ENCODE results near the gene USPL1. TPM values are rescaled to one million over a fixed set of nuclear protein-coding genes. Genes with fewer than 3 reads are reported as not detected.
A peak's percentile ranks its signal among the peaks of the same experiment; 100 is the strongest.

USPL1 gene
- polyA plus RNA-seq, 2 of the 4 experiments (the other 2 are of a cell fraction): 7.6 to 22.7 TPM

DNA sequence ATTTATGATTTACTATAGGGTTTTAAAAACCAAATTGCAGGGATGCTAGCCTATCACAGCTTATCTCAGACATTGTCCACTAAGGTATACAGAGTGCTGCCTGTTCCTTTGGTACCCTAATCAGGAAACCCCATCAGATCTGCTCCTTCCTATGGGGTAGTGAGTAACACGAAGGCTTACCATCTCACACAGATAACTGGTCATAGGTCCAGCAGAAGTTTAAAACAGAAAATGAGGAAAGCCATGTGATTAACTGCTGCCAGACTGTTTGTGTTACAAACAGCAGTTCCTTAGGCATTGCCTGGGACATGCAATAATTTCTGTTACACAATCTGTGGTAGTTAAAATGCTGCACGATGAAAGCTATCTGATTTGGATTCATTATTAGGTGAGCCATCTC is 64.1 kb downstream of the USPL1 start:
- TF ChIP-seq HEYL (CRISPR knock-in tag; IDR thresholded peaks at IDR 0.05) (no peak), RARB (CRISPR knock-in tag; IDR thresholded peaks at IDR 0.05) (no peak), CHD2 (IDR thresholded peaks at IDR 0.05; ENCODE audit: low read length, partially characterized antibody) (no peak), RNF2 (IDR thresholded peaks at IDR 0.05; ENCODE audit: borderline replicate concordance, low read depth) (no peak)
- FAIRE-seq: no peak
- H3K4me2 ChIP-seq: no peak overlapping the region
- DNase-seq (ENCODE audit: low read depth in 1 of 2, low spot score in 1 of 2): no peak
- ChIA-PET CTCF (interaction anchor here (0.9 to 3.1 kb wide), 6 partner anchors 10 to 184 kb away, joined by 3 to 17 read pairs (median 3); no protein-coding TSS in a partner anchor), POLR2A (no interaction called here)
- H3K4me3 ChIP-seq: no peak overlapping the region
- no peaks in the 10 kb centered on the region; the same call in 2 of the 3 replicates for H3K4me1 ChIP-seq
- ATAC-seq: no peak
- no peaks in the 10 kb centered on the region for H3K9me3 ChIP-seq
- H3K27ac ChIP-seq: peak overlapping the region; percentile 26 to 33; a peak in 2 of 6 replicates
- 45% methylated on average over 2 of the region's 2 CpGs for WGBS (ENCODE audit: missing lambda C conversion rate)

DNA sequence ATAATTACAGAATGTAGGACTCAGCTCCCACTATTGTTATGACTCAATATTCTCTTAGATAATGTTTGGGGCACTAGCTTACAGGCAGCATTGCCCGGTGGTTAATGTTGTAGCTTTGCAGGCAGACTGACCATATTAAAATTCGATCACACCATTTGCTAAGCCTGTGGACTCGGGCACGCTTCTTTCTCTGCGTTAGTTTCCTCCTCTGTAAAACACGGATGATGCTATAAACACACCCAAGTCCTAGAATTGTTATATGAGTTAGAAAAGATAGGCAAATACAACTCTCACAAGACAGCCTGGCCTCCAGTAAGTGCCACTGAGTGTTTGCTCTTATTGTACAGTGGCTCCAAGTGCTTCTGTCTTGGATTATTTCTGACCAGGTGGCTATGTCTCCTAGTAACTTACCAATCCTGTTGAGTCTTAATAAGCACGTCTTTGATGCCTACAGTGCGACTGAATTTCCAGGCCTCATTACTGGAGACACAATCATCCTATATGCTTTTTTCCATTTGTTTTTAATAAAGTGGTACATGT is 67.7 kb downstream of the USPL1 start:
- no peak overlapping the region for H3K4me3 ChIP-seq
- H3K4me1 ChIP-seq: peaks cover 4% of the 10 kb centered on the region; the same call in 1 of the 3 replicates
- DNase-seq (ENCODE audit: low read depth in 1 of 2, low spot score in 1 of 2) (no peak), ATAC-seq (no peak), FAIRE-seq (no peak)
- ChIA-PET CTCF (no interaction called here), POLR2A (no interaction called here)
- no peak overlapping the region for H3K4me2 ChIP-seq
- TF ChIP-seq SMC3 (IDR thresholded peaks at IDR 0.05) (no peak), CBX2 (IDR thresholded peaks at IDR 0.05; ENCODE audit: borderline replicate concordance, low read depth) (no peak), ZSCAN20 (CRISPR knock-in tag; IDR thresholded peaks at IDR 0.05) (no peak), CHD2 (IDR thresholded peaks at IDR 0.05; ENCODE audit: low read length, partially characterized antibody) (no peak), BHLHE40 (IDR thresholded peaks at IDR 0.05; ENCODE audit: low read depth, low read length) (no peak), ESRRA (IDR thresholded peaks at IDR 0.05; ENCODE audit: borderline replicate concordance, low read length) (no peak), TFCP2L1 (CRISPR knock-in tag; IDR thresholded peaks at IDR 0.05) (no peak), FOSL2 (IDR thresholded peaks at IDR 0.05) (no peak), FOSL2 (CRISPR knock-in tag; IDR thresholded peaks at IDR 0.05) (no peak), POLR2A (IDR thresholded peaks at IDR 0.05; ENCODE audit: low read length) (no peak), RCOR1 (IDR thresholded peaks at IDR 0.05; ENCODE audit: low read depth, low read length) (no peak), ZC3H11A (IDR thresholded peaks at IDR 0.05) (no peak), MYC (IDR thresholded peaks at IDR 0.05; ENCODE audit: borderline replicate concordance, low read length) (no peak), MAZ (IDR thresholded peaks at IDR 0.05; ENCODE audit: borderline replicate concordance, low read depth, low read length) (no peak), JUN (IDR thresholded peaks at IDR 0.05) (no peak), EHF (CRISPR knock-in tag; IDR thresholded peaks at IDR 0.05) (no peak)
- TF ChIP-seq, protein P1, sequence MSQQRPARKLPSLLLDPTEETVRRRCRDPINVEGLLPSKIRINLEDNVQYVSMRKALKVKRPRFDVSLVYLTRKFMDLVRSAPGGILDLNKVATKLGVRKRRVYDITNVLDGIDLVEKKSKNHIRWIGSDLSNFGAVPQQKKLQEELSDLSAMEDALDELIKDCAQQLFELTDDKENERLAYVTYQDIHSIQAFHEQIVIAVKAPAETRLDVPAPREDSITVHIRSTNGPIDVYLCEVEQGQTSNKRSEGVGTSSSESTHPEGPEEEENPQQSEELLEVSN (IDR thresholded peaks at IDR 0.05; ENCODE audit: borderline replicate concordance, low read depth): no peak
- TF ChIP-seq, protein P2, sequence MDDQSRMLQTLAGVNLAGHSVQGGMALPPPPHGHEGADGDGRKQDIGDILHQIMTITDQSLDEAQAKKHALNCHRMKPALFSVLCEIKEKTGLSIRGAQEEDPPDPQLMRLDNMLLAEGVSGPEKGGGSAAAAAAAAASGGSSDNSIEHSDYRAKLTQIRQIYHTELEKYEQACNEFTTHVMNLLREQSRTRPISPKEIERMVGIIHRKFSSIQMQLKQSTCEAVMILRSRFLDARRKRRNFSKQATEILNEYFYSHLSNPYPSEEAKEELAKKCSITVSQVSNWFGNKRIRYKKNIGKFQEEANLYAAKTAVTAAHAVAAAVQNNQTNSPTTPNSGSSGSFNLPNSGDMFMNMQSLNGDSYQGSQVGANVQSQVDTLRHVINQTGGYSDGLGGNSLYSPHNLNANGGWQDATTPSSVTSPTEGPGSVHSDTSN (IDR thresholded peaks at IDR 0.05): no peak
- TF ChIP-seq, protein P3, sequence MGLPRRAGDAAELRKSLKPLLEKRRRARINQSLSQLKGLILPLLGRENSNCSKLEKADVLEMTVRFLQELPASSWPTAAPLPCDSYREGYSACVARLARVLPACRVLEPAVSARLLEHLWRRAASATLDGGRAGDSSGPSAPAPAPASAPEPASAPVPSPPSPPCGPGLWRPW (IDR thresholded peaks at IDR 0.05): no peak
- TF ChIP-seq, protein P4, sequence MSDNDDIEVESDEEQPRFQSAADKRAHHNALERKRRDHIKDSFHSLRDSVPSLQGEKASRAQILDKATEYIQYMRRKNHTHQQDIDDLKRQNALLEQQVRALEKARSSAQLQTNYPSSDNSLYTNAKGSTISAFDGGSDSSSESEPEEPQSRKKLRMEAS (IDR thresholded peaks at IDR 0.05): no peak
- 73% methylated on average over 8 of the region's 8 CpGs for WGBS (ENCODE audit: missing lambda C conversion rate)
- no peaks in the 10 kb centered on the region for H3K9me3 ChIP-seq
- H3K27ac ChIP-seq: no peak overlapping the region

DNA sequence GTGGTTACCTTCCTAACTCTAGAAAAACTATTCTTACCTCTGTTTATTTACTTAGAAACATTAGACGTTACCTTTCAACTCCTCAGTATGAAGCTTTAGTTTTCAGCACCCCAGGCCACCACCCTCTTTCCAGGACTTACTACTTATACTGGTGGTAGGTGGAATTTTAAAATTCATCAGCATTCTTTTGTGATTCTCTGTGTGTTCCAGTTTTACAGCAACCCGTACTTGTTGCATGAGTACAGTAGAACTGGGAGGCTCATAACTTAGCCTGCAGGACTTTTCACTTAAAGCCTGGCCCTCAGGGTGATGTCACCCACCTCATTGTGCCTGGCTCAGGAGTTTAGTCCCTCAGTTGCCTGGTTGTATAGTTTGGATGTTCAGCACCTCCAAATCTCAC is 68.3 kb downstream of the USPL1 start:
- Histone ChIP-seq H3K4me1 (peaks cover 8% of the 10 kb centered on the region), H3K27ac (no peak overlapping the region), H3K9me3 (no peaks in the 10 kb centered on the region), H3K4me3 (no peak overlapping the region), H3K4me2 (no peak overlapping the region)
- no peak for DNase-seq (ENCODE audit: low read depth in 1 of 2, low spot score in 1 of 2)
- ATAC-seq: no peak
- WGBS (ENCODE audit: missing lambda C conversion rate): 69% methylated on average over 2 of the region's 2 CpGs
- CTCF ChIA-PET: interaction anchor here (1.1 to 1.7 kb wide), 2 partner anchors 11 to 116 kb away, joined by 3 to 4 read pairs; no protein-coding TSS in a partner anchor
- FAIRE-seq: no peak
- POLR2A ChIA-PET: no interaction called here
- no peak for TF ChIP-seq TP53 (CRISPR knock-in tag; IDR thresholded peaks at IDR 0.05)
- TF ChIP-seq BHLHE40 (IDR thresholded peaks at IDR 0.05; ENCODE audit: low read depth, low read length): no peak
- TF ChIP-seq, protein P5, sequence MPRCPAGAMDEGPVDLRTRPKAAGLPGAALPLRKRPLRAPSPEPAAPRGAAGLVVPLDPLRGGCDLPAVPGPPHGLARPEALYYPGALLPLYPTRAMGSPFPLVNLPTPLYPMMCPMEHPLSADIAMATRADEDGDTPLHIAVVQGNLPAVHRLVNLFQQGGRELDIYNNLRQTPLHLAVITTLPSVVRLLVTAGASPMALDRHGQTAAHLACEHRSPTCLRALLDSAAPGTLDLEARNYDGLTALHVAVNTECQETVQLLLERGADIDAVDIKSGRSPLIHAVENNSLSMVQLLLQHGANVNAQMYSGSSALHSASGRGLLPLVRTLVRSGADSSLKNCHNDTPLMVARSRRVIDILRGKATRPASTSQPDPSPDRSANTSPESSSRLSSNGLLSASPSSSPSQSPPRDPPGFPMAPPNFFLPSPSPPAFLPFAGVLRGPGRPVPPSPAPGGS (IDR thresholded peaks at IDR 0.05): no peak
- no peak for TF ChIP-seq KDM1A (IDR thresholded peaks at IDR 0.05; ENCODE audit: low read depth)
- no peak for TF ChIP-seq KDM5A (IDR thresholded peaks at IDR 0.05)
- no peak for TF ChIP-seq SMC3 (IDR thresholded peaks at IDR 0.05)
- TF ChIP-seq ZC3H11A (IDR thresholded peaks at IDR 0.05): no peak
- no peak for TF ChIP-seq RNF2 (IDR thresholded peaks at IDR 0.05; ENCODE audit: borderline replicate concordance, low read depth)
- no peak for TF ChIP-seq SREBF2 (IDR thresholded peaks at IDR 0.05)
- TF ChIP-seq ESRRA (IDR thresholded peaks at IDR 0.05; ENCODE audit: borderline replicate concordance, low read length): no peak
- TF ChIP-seq RFX5 (IDR thresholded peaks at IDR 0.05): no peak
- TF ChIP-seq NFE2L2 (conservative IDR thresholded peaks at IDR 0.05; ENCODE audit: low read length): no peak
- no peak for TF ChIP-seq MAFK (IDR thresholded peaks at IDR 0.05; ENCODE audit: partially characterized antibody)
- TF ChIP-seq ATOH8 (CRISPR knock-in tag; IDR thresholded peaks at IDR 0.05; ENCODE audit: low read depth): no peak
- TF ChIP-seq GATA3 (IDR thresholded peaks at IDR 0.05; ENCODE audit: borderline replicate concordance): no peak

Data from A549 (cell line).